Right atrium auricular region (tissue), 2 donors: Measurements from ENCODE around the gene KLHL15. TPM values are rescaled to one million over a fixed set of nuclear protein-coding genes. Genes with fewer than 3 reads are reported as not detected.

Source experiments
- DNase-seq: peaks from one replicate; pipeline ENCODE4 v3.0.0-alpha.2; 2019; ENCODE audit warnings: low spot score
- H3K27ac ChIP-seq, 2 donors: fragments of 200-600 bp; sonication (generic); 1 replicate in 1 of 2; 2 replicates in 1 of 2; pipeline ENCODE4 v1.5.1; 2016 to 2019
- H3K27me3 ChIP-seq, 2 donors: fragments of 200-600 bp; sonication (generic); one replicate each; pipeline versions ENCODE4 v1.5.1 to v1.6.0; 2017 to 2019
- H3K36me3 ChIP-seq: fragments of 200-600 bp; sonication (generic); one replicate; pipeline ENCODE4 v1.5.1; 2016
- H3K4me1 ChIP-seq, 2 donors: fragments of 200-600 bp; sonication (generic); one replicate each; pipeline versions ENCODE4 v1.5.1 to v1.6.0; 2017 to 2019
- H3K4me3 ChIP-seq, 2 donors: fragments of 200-600 bp; sonication (generic); 1 replicate in 1 of 2; 2 replicates in 1 of 2; pipeline ENCODE4 v1.5.1; 2017 to 2019; ENCODE audit warnings: mild to moderate bottlenecking in 1 of 2, moderate library complexity in 1 of 2
- H3K9me3 ChIP-seq, 2 donors: fragments of 200-600 bp; sonication (generic); one replicate each; pipeline ENCODE4 v1.5.1; 2019
- total RNA-seq, 2 donors: library from RNA; depleted of rRNA; stranded (reverse); fragments of >200 nt; gene quantifications; one replicate each; pipeline ENCODE4 v1.1.0, GENCODE V29; 2016
- TF ChIP-seq, protein P1 (sequence below), 2 donors: fragments of 200-600 bp; sonication (generic); IDR thresholded peaks; one replicate each; pipeline ENCODE4 v1.5.1; 2019; ENCODE audit warnings: antibody characterized with exemption in 2 of 2

Gene KLHL15
- total RNA-seq, 2 donors from 2014 or later, result 5.7 to 6.9 TPM

DNA sequence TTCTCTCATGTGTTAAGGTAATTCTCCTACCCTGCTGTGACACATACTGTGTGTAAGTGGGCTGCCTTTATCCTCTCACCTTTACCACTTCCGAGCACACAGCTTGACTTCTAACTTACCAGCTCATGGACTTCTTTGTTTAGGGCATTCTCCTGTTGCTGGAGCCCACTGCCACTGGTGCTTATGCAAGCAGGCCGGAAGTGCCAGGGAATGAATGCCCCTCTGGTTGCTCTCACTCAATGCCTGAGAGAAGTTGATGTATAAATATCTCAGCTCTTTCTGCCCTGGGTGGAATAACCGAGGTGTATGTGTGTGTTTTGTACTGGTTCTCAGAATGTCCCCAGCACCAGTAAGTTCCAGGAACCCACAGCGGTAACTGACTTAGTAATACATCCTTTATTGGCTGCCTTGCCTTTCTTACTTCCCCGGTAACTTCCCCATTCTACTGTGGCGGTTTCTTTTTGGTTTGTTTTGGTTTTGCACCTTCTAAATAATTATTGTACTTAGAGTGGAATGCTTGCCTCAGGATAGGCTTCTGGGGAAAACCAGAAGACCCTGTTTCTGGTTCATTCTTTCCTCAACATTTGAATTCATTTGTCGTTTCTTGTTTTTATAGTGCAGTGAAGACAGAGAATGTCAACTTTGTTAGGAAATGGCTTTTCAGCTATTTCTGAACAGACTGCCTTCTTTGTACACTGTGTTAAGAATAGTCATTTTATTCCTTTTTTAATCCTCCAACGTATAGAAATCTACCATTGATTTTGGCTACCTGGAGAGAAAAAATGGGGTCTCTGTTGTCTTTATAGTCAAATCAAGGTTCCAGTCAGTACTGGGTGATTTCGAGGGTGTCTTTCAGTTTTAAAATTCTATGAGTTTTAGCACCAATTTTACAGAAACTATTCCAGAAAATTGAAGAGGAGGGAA lies 73.7 kb downstream of the KLHL15 start:
- no peaks in the 10 kb centered on the region for H3K36me3 ChIP-seq
- H3K27ac ChIP-seq, result no peak overlapping the region
- H3K4me3 ChIP-seq, result peak overlapping the region in 1 of 2 donors; percentile 4
- DNase-seq, result no peak
- H3K27me3 ChIP-seq, result no peaks in the 10 kb centered on the region
- no peaks in the 10 kb centered on the region for H3K4me1 ChIP-seq
- TF ChIP-seq, protein P1, sequence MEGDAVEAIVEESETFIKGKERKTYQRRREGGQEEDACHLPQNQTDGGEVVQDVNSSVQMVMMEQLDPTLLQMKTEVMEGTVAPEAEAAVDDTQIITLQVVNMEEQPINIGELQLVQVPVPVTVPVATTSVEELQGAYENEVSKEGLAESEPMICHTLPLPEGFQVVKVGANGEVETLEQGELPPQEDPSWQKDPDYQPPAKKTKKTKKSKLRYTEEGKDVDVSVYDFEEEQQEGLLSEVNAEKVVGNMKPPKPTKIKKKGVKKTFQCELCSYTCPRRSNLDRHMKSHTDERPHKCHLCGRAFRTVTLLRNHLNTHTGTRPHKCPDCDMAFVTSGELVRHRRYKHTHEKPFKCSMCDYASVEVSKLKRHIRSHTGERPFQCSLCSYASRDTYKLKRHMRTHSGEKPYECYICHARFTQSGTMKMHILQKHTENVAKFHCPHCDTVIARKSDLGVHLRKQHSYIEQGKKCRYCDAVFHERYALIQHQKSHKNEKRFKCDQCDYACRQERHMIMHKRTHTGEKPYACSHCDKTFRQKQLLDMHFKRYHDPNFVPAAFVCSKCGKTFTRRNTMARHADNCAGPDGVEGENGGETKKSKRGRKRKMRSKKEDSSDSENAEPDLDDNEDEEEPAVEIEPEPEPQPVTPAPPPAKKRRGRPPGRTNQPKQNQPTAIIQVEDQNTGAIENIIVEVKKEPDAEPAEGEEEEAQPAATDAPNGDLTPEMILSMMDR (IDR thresholded peaks at IDR 0.05), result no peak
- H3K9me3 ChIP-seq, result no peaks in the 10 kb centered on the region

DNA sequence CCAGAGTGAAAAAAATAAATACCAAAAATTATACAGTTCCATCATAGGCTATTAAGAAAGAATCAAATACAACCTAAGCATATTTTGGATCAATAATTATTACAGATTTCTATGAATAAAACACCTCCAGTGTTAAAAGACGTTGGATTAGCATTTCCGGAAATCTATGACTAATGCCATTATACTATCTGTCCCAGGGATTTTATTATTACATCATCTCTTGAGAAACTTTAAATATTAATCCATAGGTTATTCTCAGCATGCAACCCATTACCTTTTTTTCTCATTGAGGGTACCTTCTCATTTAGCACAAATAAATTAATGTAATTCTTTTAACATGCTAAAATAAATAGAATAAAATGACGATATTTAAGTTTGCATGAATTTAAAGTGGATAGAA lies 74.6 kb downstream of the KLHL15 start:
- no peak for DNase-seq
- Histone ChIP-seq H3K4me1 (no peaks in the 10 kb centered on the region), H3K27ac (no peak overlapping the region), H3K9me3 (no peaks in the 10 kb centered on the region), H3K36me3 (no peaks in the 10 kb centered on the region), H3K4me3 (no peak overlapping the region), H3K27me3 (no peaks in the 10 kb centered on the region)
- TF ChIP-seq, protein P1 (IDR thresholded peaks at IDR 0.05), result no peak

DNA sequence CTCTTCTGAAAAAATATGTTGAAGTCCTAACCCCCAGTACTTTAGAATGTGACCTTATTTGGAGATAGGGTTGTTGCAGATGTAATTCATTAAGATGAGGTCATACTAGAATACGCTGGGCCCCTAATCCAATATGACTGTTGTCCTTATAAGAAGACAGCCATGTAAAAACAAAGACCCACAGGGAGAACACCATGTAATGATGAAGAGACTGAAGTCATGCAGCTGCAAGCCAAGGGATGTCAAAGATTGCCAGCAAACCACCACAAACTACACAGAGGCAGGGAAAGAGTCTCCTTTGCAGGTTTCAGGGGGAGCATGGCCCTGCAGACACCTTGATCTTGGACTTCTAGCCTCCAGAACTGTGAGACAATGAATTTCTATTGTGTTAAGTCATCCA lies 81.8 kb downstream of the KLHL15 start:
- DNase-seq, result no peak
- Histone ChIP-seq H3K36me3 (no peaks in the 10 kb centered on the region), H3K9me3 (no peaks in the 10 kb centered on the region), H3K27ac (no peak overlapping the region), H3K4me3 (no peak overlapping the region), H3K27me3 (no peaks in the 10 kb centered on the region), H3K4me1 (no peaks in the 10 kb centered on the region)
- TF ChIP-seq, protein P1 (IDR thresholded peaks at IDR 0.05), result no peak

DNA sequence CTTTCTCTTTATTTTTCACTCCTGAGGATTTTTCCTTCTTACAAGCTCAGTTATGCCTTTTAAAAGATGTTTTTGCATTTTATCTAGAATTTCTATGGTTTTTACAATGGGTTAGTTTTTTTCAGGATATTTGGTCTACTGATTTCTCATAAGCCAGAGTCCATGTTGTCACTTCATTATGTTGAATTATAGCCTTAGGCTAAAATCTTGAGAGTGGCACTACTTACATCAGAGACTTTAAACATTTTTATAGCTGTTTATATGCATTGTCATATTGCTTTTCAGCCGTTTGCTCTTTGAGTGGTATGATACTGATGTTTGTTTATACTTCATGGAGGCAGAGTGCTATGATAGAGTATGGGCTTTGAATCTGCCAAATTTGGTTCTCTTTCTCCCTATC lies 82.8 kb downstream of the KLHL15 start:
- DNase-seq, result no peak
- Histone ChIP-seq H3K9me3 (no peaks in the 10 kb centered on the region), H3K4me1 (no peaks in the 10 kb centered on the region), H3K36me3 (no peaks in the 10 kb centered on the region), H3K27me3 (no peaks in the 10 kb centered on the region), H3K4me3 (no peak overlapping the region), H3K27ac (no peak overlapping the region)
- TF ChIP-seq, protein P1 (IDR thresholded peaks at IDR 0.05), result no peak

DNA sequence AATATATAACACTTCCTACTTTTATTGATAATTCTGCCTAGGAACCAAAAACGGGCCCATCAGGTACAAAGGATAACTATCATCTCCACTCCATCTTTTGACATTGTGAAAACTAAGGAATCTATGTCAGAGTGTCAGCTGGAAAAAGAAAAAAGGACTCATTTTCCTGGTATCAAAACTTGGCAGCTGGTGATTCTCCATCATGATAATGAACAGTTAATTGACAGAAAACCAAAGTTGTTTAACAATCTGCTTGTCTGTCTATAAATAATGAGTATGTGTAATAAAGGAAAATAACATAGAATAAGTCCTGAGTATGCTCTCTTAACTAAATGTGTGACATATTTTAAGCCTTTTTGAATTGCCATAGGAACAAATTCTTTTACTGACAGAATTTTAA lies 87.8 kb downstream of the KLHL15 start:
- no peak for DNase-seq
- no peaks in the 10 kb centered on the region for H3K9me3 ChIP-seq
- TF ChIP-seq, protein P1 (IDR thresholded peaks at IDR 0.05), result no peak
- no peaks in the 10 kb centered on the region for H3K36me3 ChIP-seq
- no peak overlapping the region for H3K27ac ChIP-seq
- no peak overlapping the region for H3K4me3 ChIP-seq
- no peaks in the 10 kb centered on the region for H3K27me3 ChIP-seq
- no peaks in the 10 kb centered on the region for H3K4me1 ChIP-seq
